Suprapubic skin (tissue), 3 donors: ENCODE data around the gene RNF223.

Source experiments
- EP300 ChIP-seq: sonication (generic); formaldehyde crosslinking; IDR thresholded peaks from one replicate; pipeline ENCODE4 v1.6.1; 2017; ENCODE audit warnings: antibody characterized with exemption
- POLR2A ChIP-seq, 2 donors: fragments of 450-650 bp; IDR thresholded peaks; one replicate each; pipeline ENCODE4 v1.6.1; 2017; ENCODE audit warnings: antibody characterized with exemption in 2 of 2, mild to moderate bottlenecking in 2 of 2, moderate library complexity in 2 of 2
- TF ChIP-seq, protein P1 (sequence below), 2 donors: fragments of 200-600 bp in 1 of 2; fragments of 450-650 bp in 1 of 2; sonication (generic) in 1 of 2; IDR thresholded peaks; one replicate each; pipeline ENCODE4 v1.5.1; 2016 to 2019; ENCODE audit warnings: antibody characterized with exemption in 2 of 2, mild to moderate bottlenecking in 1 of 2, moderate library complexity in 1 of 2

DNA sequence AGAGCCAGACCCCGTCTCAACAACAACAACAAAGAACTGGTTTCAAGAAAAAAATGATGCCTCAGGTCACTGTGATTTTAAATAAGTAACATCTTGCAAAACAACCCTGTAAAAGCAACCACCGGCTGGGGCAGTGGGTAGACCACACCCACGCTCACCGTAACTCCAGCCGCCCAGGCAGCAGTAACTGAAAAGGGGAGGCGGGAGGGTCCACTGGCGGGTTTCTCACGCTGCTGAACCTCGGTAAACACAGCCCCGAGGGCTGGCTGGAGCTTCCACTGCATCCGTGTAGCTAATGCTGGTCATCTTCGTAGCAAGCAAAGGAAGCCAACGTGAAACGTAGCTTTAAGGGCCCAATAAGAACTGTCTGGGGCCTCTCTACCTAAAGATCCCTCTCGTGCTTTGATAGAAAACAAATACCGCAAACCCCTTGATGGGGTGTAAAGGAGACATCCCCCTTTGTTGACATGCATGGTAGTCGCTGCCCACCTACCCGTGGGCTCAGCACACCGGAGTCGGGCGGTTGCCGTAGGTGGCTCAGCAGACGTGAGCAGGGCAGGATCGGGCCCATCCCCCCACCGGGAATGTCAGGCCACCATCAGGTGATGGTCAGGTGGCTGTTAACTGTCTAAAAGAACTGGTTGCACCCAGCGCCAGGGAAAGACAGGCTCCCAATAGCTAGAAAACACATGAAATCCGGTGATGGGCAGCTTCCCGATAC, 37.6 kb upstream of the RNF223 start:
- TF ChIP-seq POLR2A (IDR thresholded peaks at IDR 0.05): no peak
- TF ChIP-seq, protein P1, sequence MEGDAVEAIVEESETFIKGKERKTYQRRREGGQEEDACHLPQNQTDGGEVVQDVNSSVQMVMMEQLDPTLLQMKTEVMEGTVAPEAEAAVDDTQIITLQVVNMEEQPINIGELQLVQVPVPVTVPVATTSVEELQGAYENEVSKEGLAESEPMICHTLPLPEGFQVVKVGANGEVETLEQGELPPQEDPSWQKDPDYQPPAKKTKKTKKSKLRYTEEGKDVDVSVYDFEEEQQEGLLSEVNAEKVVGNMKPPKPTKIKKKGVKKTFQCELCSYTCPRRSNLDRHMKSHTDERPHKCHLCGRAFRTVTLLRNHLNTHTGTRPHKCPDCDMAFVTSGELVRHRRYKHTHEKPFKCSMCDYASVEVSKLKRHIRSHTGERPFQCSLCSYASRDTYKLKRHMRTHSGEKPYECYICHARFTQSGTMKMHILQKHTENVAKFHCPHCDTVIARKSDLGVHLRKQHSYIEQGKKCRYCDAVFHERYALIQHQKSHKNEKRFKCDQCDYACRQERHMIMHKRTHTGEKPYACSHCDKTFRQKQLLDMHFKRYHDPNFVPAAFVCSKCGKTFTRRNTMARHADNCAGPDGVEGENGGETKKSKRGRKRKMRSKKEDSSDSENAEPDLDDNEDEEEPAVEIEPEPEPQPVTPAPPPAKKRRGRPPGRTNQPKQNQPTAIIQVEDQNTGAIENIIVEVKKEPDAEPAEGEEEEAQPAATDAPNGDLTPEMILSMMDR (IDR thresholded peaks at IDR 0.05): no peak
- TF ChIP-seq EP300: no peak
